SH-SY5Y (cell line): ENCODE data around the gene NSF.

ENCODE experiments used
- GATA2 ChIP-seq: IDR thresholded peaks from 2 replicates; pipeline ENCODE4 v1.6.1; 2011; ENCODE audit warnings: mild to moderate bottlenecking, low read depth, low read length
- GATA3 ChIP-seq: IDR thresholded peaks from 2 replicates; pipeline ENCODE4 v1.6.1; 2011; ENCODE audit warnings: low read depth, mild to moderate bottlenecking, low read length, moderate library complexity

GRCh38 chr17:46796524-46796923, 206.1 kb downstream of the NSF start:
- TF ChIP-seq GATA2: no peak
- TF ChIP-seq GATA3: no peak
